A673 (cell line): ENCODE data around the gene KLF7. TPM values are rescaled to one million over a fixed set of nuclear protein-coding genes. Genes with fewer than 3 reads are reported as not detected.

ENCODE experiments used
- BruUV-seq: library from RNA; stranded (reverse); fragments of 400-500 nt; replicated peaks from 2 replicates; lab custom pipeline; 2021; lab: Mats Ljungman, UMichigan
- CTCF ChIA-PET: fragments of 300-600 bp; sonication (Branson Sonifier 250); formaldehyde crosslinking; loops from one replicate; lab custom pipeline; 2022; ENCODE audit warnings: antibody characterized with exemption; lab: Charles Lee
- POLR2A ChIA-PET: fragments of 300-600 bp; sonication (Branson Sonifier 250); formaldehyde crosslinking; loops from one replicate; lab custom pipeline; 2022; ENCODE audit warnings: antibody characterized with exemption; ENCODE audit not compliant: low non-redundant PET; lab: Charles Lee
- DNase-seq: peaks from one replicate; pipeline ENCODE4 v3.0.0-alpha.2; 2015; ENCODE audit warnings: low spot score
- H3K27ac ChIP-seq: fragments of 200-600 bp; sonication (generic); 2 replicates; pipeline ENCODE4 v1.5.1; 2016; ENCODE audit warnings: mixed run types, low read depth, mild to moderate bottlenecking, mixed read lengths, antibody characterized with exemption, low read length; ENCODE audit not compliant: poor library complexity, severe bottlenecking
- H3K27me3 ChIP-seq: fragments of 200-600 bp; sonication (generic); replicated peaks from 2 replicates; pipeline ENCODE4 v1.6.1; 2017; ENCODE audit warnings: mixed run types, low read depth, mild to moderate bottlenecking, mixed read lengths, antibody characterized with exemption, low read length; ENCODE audit not compliant: insufficient read depth, poor library complexity
- H3K36me3 ChIP-seq: fragments of 200-600 bp; sonication (generic); 2 replicates; pipeline ENCODE4 v1.6.1; 2016; ENCODE audit warnings: mixed run types, mild to moderate bottlenecking, mixed read lengths, antibody characterized with exemption, low read length; ENCODE audit not compliant: insufficient read depth, poor library complexity, severe bottlenecking
- H3K4me1 ChIP-seq: fragments of 200-600 bp; sonication (generic); 2 replicates; pipeline ENCODE4 v1.6.1; 2017; ENCODE audit warnings: mixed run types, mild to moderate bottlenecking, mixed read lengths, antibody characterized with exemption, low read length; ENCODE audit not compliant: insufficient read depth, poor library complexity, severe bottlenecking
- H3K4me3 ChIP-seq: fragments of 200-600 bp; sonication (generic); 2 replicates; pipeline ENCODE4 v1.5.1; 2016; ENCODE audit warnings: low read depth, mixed run types, mild to moderate bottlenecking, mixed read lengths, low read length; ENCODE audit not compliant: poor library complexity, severe bottlenecking
- H3K9me3 ChIP-seq: fragments of 200-600 bp; sonication (generic); 2 replicates; pipeline ENCODE4 v1.6.1; 2016; ENCODE audit warnings: mixed run types, low read depth, mild to moderate bottlenecking, mixed read lengths, antibody characterized with exemption, low read length; ENCODE audit not compliant: poor library complexity, severe bottlenecking
- CTCF ChIP-seq: fragments of 300-800, 200-600 bp; sonication (generic); conservative IDR thresholded peaks from 2 replicates; pipeline ENCODE4 v1.5.1; 2017; ENCODE audit warnings: low read depth, mild to moderate bottlenecking, antibody characterized with exemption, low read length, moderate library complexity, mixed read lengths
- EZH2 ChIP-seq: fragments of 200-600 bp; sonication (generic); IDR thresholded peaks from 2 replicates; pipeline ENCODE4 v1.6.1; 2017; ENCODE audit warnings: borderline replicate concordance, low read depth, mild to moderate bottlenecking, mixed read lengths, antibody characterized with exemption, low read length; ENCODE audit not compliant: poor library complexity, severe bottlenecking
- intact Hi-C: fragments of 100-400 bp; cut with micrococcal nuclease; formaldehyde crosslinking; loops from one replicate; pipeline ENCODE4 v1.10.0; 2022; ENCODE audit not compliant: unreplicated experiment
- total RNA-seq: library from RNA; stranded (reverse); gene quantifications from 2 replicates; pipeline ENCODE4 v1.2.3, GENCODE V29; 2021

KLF7 gene
- total RNA-seq, 1 experiment from 2014 or later = 16.4 TPM

GRCh38 chr2:207156451-207157161 is 9.1 kb downstream of the KLF7 start:
- no peak overlapping the region for H3K4me3 ChIP-seq
- H3K4me1 ChIP-seq = peaks cover 22% of the 10 kb centered on the region
- intact Hi-C loops = no loop called here
- H3K27ac ChIP-seq = no peak overlapping the region
- BruUV-seq = no TSS peak
- TF ChIP-seq EZH2 (no peak), CTCF (no peak)
- CTCF ChIA-PET = no interaction called here
- H3K36me3 ChIP-seq = no peaks in the 10 kb centered on the region
- H3K27me3 ChIP-seq = no peaks in the 10 kb centered on the region
- no peak for DNase-seq
- no peaks in the 10 kb centered on the region for H3K9me3 ChIP-seq
- POLR2A ChIA-PET = no interaction called here

- no peak for DNase-seq
- no peak overlapping the region for H3K27ac ChIP-seq
- intact Hi-C loops = no loop called here
- peaks cover 20% of the 10 kb centered on the region for H3K4me1 ChIP-seq
- BruUV-seq = no TSS peak
- TF ChIP-seq CTCF = no peak
- TF ChIP-seq EZH2 = no peak
- H3K4me3 ChIP-seq = no peak overlapping the region
- H3K27me3 ChIP-seq = no peaks in the 10 kb centered on the region
- no peaks in the 10 kb centered on the region for H3K9me3 ChIP-seq
- ChIA-PET POLR2A (interaction anchor here (0.6 kb wide), 1 partner anchor 32 kb away, joined by 3 read pairs; no protein-coding TSS in a partner anchor), CTCF (no interaction called here)
- H3K36me3 ChIP-seq = no peaks in the 10 kb centered on the region
These were observed 10.0 kb downstream of the KLF7 start for GRCh38 chr2:207155516-207156444.

- DNase-seq = no peak
- no peak overlapping the region for H3K4me3 ChIP-seq
- no peaks in the 10 kb centered on the region for H3K27me3 ChIP-seq
- H3K4me1 ChIP-seq = peaks cover 20% of the 10 kb centered on the region
- no peaks in the 10 kb centered on the region for H3K36me3 ChIP-seq
- intact Hi-C loops = no loop called here
- BruUV-seq = no TSS peak
- ChIA-PET CTCF (no interaction called here), POLR2A (no interaction called here)
- no peaks in the 10 kb centered on the region for H3K9me3 ChIP-seq
- no peak overlapping the region for H3K27ac ChIP-seq
- TF ChIP-seq EZH2 (no peak), CTCF (no peak)
These were observed 10.9 kb downstream of the KLF7 start for GRCh38 chr2:207154556-207155510.
